ENCODE data around the gene SH2D7. TPM values are rescaled to one million over a fixed set of nuclear protein-coding genes. Genes with fewer than 3 reads are reported as not detected.

Gene SH2D7
- total and polyA plus RNA-seq, 2 donors (not counting 1 experiment from before 2014, with no cell fraction given): not detected

- DNase-seq (no peak), ATAC-seq (ENCODE audit: low read depth) (no peak)
- Histone ChIP-seq H3K79me2 (ENCODE audit: control insufficient read depth, insufficient read depth, low read length) (no peaks in the 10 kb centered on the region), H3K36me3 (replicated peaks in 1 of 2; ENCODE audit: control extremely low read depth in 1 of 2, control insufficient read depth in 1 of 2, extremely low read depth in 1 of 2, insufficient read depth in 2 of 2, low read length in 1 of 2) (no peaks in the 10 kb centered on the region), H3K4me1 (ENCODE audit: control insufficient read depth in 2 of 2, insufficient read depth in 2 of 2, low read length in 2 of 2) (no peaks in the 10 kb centered on the region), H3K27ac (ENCODE audit: low read length in 2 of 2) (no peak overlapping the region), H4K20me1 (ENCODE audit: control insufficient read depth, insufficient read depth, low read length, poor library complexity, severe bottlenecking) (no peaks in the 10 kb centered on the region), H2AFZ (ENCODE audit: insufficient read depth, low read depth, low read length, poor library complexity, severe bottlenecking) (no peak overlapping the region), H3K4me3 (ENCODE audit: control extremely low read depth in 1 of 5, extremely low read depth in 1 of 5, insufficient read depth in 1 of 5, low read depth in 2 of 5, low read length in 4 of 5) (no peak overlapping the region), H3K27me3 (replicated peaks in 1 of 4; ENCODE audit: control extremely low read depth in 1 of 4, control insufficient read depth in 3 of 4, insufficient read depth in 4 of 4, low read length in 3 of 4) (no peaks in the 10 kb centered on the region), H3K4me2 (replicated peaks; ENCODE audit: low read depth, low read length, poor library complexity, severe bottlenecking) (no peak overlapping the region), H3K9ac (ENCODE audit: low read length) (no peak overlapping the region), H3K9me3 (ENCODE audit: control extremely low read depth in 1 of 3, control insufficient read depth in 2 of 3, insufficient read depth in 1 of 3, low read length in 2 of 3) (no peaks in the 10 kb centered on the region)
- CTCF ChIA-PET: interaction anchor here (1.4 kb wide), 1 partner anchor 75 kb away, joined by 7 read pairs; no protein-coding TSS in a partner anchor
- 80% methylated on average over 1 of the region's 5 CpGs for WGBS (ENCODE audit: insufficient coverage)
- H3K27me3 Mint-ChIP-seq: no peaks in the 10 kb centered on the region
- no peaks in the 10 kb centered on the region for H3K4me1 Mint-ChIP-seq
- H3K9me3 Mint-ChIP-seq (ENCODE audit: insufficient read depth): no peaks in the 10 kb centered on the region
- no peak overlapping the region for H3K4me3 Mint-ChIP-seq
- TF ChIP-seq CTCF (IDR thresholded peaks at IDR 0.05) (no peak), EZH2 (IDR thresholded peaks at IDR 0.05; ENCODE audit: borderline replicate concordance, insufficient read depth, low read depth, low read length, poor library complexity, severe bottlenecking) (no peak)
- POLR2A ChIA-PET: no interaction called here
- H3K27ac Mint-ChIP-seq: no peak overlapping the region
- intact Hi-C loops (cut with micrococcal nuclease): no loop called here
Measured at GRCh38 chr15:78120523-78120922, 28.2 kb downstream of the SH2D7 start.

- H3K4me1 Mint-ChIP-seq: peaks cover 1% of the 10 kb centered on the region
- no peaks in the 10 kb centered on the region for H3K9me3 ChIP-seq (ENCODE audit: control extremely low read depth in 1 of 3, control insufficient read depth in 2 of 3, insufficient read depth in 1 of 3, low read length in 2 of 3)
- 100% methylated on average over 1 of the region's 3 CpGs for WGBS (ENCODE audit: insufficient coverage)
- H2AFZ ChIP-seq (ENCODE audit: insufficient read depth, low read depth, low read length, poor library complexity, severe bottlenecking): no peak overlapping the region
- H3K27ac ChIP-seq (ENCODE audit: low read length in 2 of 2): no peak overlapping the region
- no peak overlapping the region for H3K4me2 ChIP-seq (replicated peaks; ENCODE audit: low read depth, low read length, poor library complexity, severe bottlenecking)
- H3K27me3 ChIP-seq (replicated peaks in 1 of 4; ENCODE audit: control extremely low read depth in 1 of 4, control insufficient read depth in 3 of 4, insufficient read depth in 4 of 4, low read length in 3 of 4): no peaks in the 10 kb centered on the region
- no peaks in the 10 kb centered on the region for H3K27me3 Mint-ChIP-seq
- intact Hi-C loops (cut with micrococcal nuclease): no loop called here
- no peak overlapping the region for H3K9ac ChIP-seq (ENCODE audit: low read length)
- ATAC-seq (ENCODE audit: low read depth) (no peak), DNase-seq (no peak)
- no peaks in the 10 kb centered on the region for H3K4me1 ChIP-seq (ENCODE audit: control insufficient read depth in 2 of 2, insufficient read depth in 2 of 2, low read length in 2 of 2)
- no peaks in the 10 kb centered on the region for H4K20me1 ChIP-seq (ENCODE audit: control insufficient read depth, insufficient read depth, low read length, poor library complexity, severe bottlenecking)
- ChIA-PET POLR2A (no interaction called here), CTCF (interaction anchor here (0.9 to 15.2 kb wide), 4 partner anchors 13 to 72 kb away, joined by 3 to 322 read pairs (median 42); no protein-coding TSS in a partner anchor)
- H3K36me3 ChIP-seq (replicated peaks in 1 of 2; ENCODE audit: control extremely low read depth in 1 of 2, control insufficient read depth in 1 of 2, extremely low read depth in 1 of 2, insufficient read depth in 2 of 2, low read length in 1 of 2): no peaks in the 10 kb centered on the region
- no peak overlapping the region for H3K4me3 Mint-ChIP-seq
- H3K4me3 ChIP-seq (ENCODE audit: control extremely low read depth in 1 of 5, extremely low read depth in 1 of 5, insufficient read depth in 1 of 5, low read depth in 2 of 5, low read length in 4 of 5): no peak overlapping the region
- TF ChIP-seq EZH2 (IDR thresholded peaks at IDR 0.05; ENCODE audit: borderline replicate concordance, insufficient read depth, low read depth, low read length, poor library complexity, severe bottlenecking): no peak
- TF ChIP-seq CTCF (IDR thresholded peaks at IDR 0.05): no peak
- no peaks in the 10 kb centered on the region for H3K79me2 ChIP-seq (ENCODE audit: control insufficient read depth, insufficient read depth, low read length)
- no peaks in the 10 kb centered on the region for H3K9me3 Mint-ChIP-seq (ENCODE audit: insufficient read depth)
- no peak overlapping the region for H3K27ac Mint-ChIP-seq
Measured at GRCh38 chr15:78125267-78125666, 32.9 kb downstream of the SH2D7 start.

Measured in B cell (primary cell).